Body of pancreas (tissue), 4 donors: ENCODE results near the gene DENND1A. TPM values are rescaled to one million over a fixed set of nuclear protein-coding genes. Genes with fewer than 3 reads are reported as not detected.
"Not testable (repeated sequence)": the region's sequence is repeated elsewhere in the genome, so short reads cannot be mapped to it uniquely, and the experiment has no call there.

Experiments
- ATAC-seq: fragments of 150-250 bp; one replicate; pipeline ENCODE4 v1.9.1; 2016
- DNase-seq, 4 donors: peaks; one replicate each; pipeline ENCODE4 v3.0.0-alpha.2; 2019
- H3K27ac ChIP-seq, 4 donors: fragments of 200-600 bp; sonication (generic); 1 replicate in 3 of 4; 2 replicates in 1 of 4; pipeline versions ENCODE4 v1.5.1 to v1.6.1; 2016 to 2019; ENCODE audit warnings: mild to moderate bottlenecking in 1 of 4, mixed read lengths in 1 of 4, moderate library complexity in 1 of 4
- H3K27me3 ChIP-seq, 2 donors: fragments of 200-600 bp; sonication (generic); one replicate each; pipeline ENCODE4 v1.6.0; 2016; ENCODE audit warnings: mild to moderate bottlenecking in 1 of 2
- H3K36me3 ChIP-seq, 2 donors: fragments of 200-600 bp; sonication (generic); replicated peaks in 1 of 2; 2 replicates each; pipeline ENCODE4 v1.5.1; 2016; ENCODE audit warnings: low read depth in 2 of 2; ENCODE audit not compliant: insufficient read depth in 1 of 2
- H3K4me1 ChIP-seq: fragments of 200-600 bp; sonication (generic); one replicate; pipeline ENCODE4 v1.6.0; 2016
- H3K4me3 ChIP-seq, 2 donors: fragments of 200-600 bp; sonication (generic); 1 replicate in 1 of 2; 2 replicates in 1 of 2; pipeline ENCODE4 v1.5.1; 2016 to 2019
- H3K9me3 ChIP-seq, 3 donors: fragments of 200-600 bp; sonication (generic); 1 replicate in 2 of 3; 2 replicates in 1 of 3; pipeline ENCODE4 v1.5.1; 2016
- POLR2A ChIP-seq, 3 donors: fragments of 450-650 bp; IDR thresholded peaks; one replicate each; pipeline ENCODE4 v1.6.1; 2016; ENCODE audit warnings: antibody characterized with exemption in 3 of 3, mild to moderate bottlenecking in 2 of 3
- WGBS, 2 donors: methylation state at CpG; one replicate each; pipeline ENCODE4 v1.1.5; 2017; 5-methylcytosine and 5-hydroxymethylcytosine counted together
- intact Hi-C: fragments of 100-400 bp; cut with DNase I; formaldehyde crosslinking; loops from one replicate; pipeline ENCODE4 v1.15.1; 2023
- total RNA-seq, 2 donors: library from RNA; depleted of rRNA; stranded (reverse); fragments of >200 nt; gene quantifications; one replicate each; pipeline ENCODE4 v1.1.0, GENCODE V29; 2016
- TF ChIP-seq, protein P1 (sequence below), 7 experiments: fragments of 450-650 bp in 4 of 7; fragments of 200-600 bp in 3 of 7; sonication (generic) in 3 of 7; IDR thresholded peaks; one replicate each; pipeline ENCODE4 v1.5.1; 2016 to 2019; ENCODE audit warnings: antibody characterized with exemption in 7 of 7

Gene DENND1A
- total RNA-seq, 2 donors from 2014 or later: 7.6 to 8.6 TPM

DNA sequence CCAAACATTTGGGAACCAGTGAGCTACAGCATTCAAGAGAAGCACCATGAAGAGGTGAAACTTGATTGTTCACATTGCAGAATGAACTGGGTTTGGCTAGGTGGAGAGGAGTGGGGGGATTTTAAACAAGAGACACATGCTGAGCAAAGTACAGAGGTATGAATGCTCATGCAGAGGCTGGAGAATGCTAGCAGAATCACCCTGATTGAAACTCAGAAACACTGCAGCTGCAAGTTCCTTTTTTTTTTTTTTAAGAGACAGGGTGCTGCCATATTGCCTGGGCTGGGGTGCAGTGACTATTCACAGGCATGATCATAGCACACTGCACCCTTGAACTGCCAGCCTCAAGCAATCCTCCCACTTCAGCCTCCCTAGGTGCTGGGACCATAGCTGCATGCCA, 35.1 kb downstream of the DENND1A start:
- DNase-seq (no peak), ATAC-seq (no peak)
- no peak overlapping the region for H3K4me3 ChIP-seq
- no peak overlapping the region for H3K27ac ChIP-seq
- no peaks in the 10 kb centered on the region for H3K36me3 ChIP-seq
- no peaks in the 10 kb centered on the region for H3K27me3 ChIP-seq
- H3K9me3 ChIP-seq: no peaks in the 10 kb centered on the region
- no peaks in the 10 kb centered on the region for H3K4me1 ChIP-seq
- intact Hi-C loops: no loop called here
- TF ChIP-seq, protein P1, sequence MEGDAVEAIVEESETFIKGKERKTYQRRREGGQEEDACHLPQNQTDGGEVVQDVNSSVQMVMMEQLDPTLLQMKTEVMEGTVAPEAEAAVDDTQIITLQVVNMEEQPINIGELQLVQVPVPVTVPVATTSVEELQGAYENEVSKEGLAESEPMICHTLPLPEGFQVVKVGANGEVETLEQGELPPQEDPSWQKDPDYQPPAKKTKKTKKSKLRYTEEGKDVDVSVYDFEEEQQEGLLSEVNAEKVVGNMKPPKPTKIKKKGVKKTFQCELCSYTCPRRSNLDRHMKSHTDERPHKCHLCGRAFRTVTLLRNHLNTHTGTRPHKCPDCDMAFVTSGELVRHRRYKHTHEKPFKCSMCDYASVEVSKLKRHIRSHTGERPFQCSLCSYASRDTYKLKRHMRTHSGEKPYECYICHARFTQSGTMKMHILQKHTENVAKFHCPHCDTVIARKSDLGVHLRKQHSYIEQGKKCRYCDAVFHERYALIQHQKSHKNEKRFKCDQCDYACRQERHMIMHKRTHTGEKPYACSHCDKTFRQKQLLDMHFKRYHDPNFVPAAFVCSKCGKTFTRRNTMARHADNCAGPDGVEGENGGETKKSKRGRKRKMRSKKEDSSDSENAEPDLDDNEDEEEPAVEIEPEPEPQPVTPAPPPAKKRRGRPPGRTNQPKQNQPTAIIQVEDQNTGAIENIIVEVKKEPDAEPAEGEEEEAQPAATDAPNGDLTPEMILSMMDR (IDR thresholded peaks at IDR 0.05): no peak
- no peak for TF ChIP-seq POLR2A (IDR thresholded peaks at IDR 0.05)

DNA sequence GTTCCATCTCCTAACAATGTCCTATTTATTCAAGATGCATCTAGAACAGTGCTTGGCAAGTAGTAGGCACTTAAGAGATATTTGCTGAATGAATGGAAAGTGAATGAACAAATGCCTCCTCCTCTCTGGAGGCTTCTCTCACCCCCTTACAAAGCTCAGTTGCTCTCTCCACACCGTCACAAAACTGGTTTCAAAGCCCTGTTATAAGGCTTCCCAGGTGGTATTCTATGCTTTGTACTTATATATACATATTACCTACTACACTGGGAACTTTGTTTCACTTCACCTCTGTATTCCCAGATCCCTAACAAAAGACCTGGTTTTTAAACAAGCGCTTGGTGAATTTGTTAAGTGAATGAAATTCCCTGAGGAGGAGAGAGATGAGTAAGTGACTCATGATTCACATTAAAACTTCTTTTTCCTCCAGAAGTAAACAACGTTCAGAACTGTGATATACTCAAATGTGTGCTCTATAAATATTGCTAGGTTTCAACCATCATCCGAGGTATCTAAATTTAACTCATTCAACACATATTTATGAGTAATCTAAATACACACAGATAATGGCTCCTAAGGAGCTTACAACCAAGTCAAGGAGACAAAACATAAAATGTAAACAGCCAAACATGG, 36.0 kb downstream of the DENND1A start:
- TF ChIP-seq, protein P1 (IDR thresholded peaks at IDR 0.05): no peak
- TF ChIP-seq POLR2A (IDR thresholded peaks at IDR 0.05): no peak
- intact Hi-C loops: no loop called here
- Histone ChIP-seq H3K4me3 (no peak overlapping the region), H3K36me3 (no peaks in the 10 kb centered on the region), H3K9me3 (no peaks in the 10 kb centered on the region), H3K4me1 (no peaks in the 10 kb centered on the region), H3K27ac (no peak overlapping the region), H3K27me3 (no peaks in the 10 kb centered on the region)
- no peak for ATAC-seq
- DNase-seq: no peak
- WGBS, 2 donors: 71 to 81% methylated on average over 4 of the region's 4 CpGs

DNA sequence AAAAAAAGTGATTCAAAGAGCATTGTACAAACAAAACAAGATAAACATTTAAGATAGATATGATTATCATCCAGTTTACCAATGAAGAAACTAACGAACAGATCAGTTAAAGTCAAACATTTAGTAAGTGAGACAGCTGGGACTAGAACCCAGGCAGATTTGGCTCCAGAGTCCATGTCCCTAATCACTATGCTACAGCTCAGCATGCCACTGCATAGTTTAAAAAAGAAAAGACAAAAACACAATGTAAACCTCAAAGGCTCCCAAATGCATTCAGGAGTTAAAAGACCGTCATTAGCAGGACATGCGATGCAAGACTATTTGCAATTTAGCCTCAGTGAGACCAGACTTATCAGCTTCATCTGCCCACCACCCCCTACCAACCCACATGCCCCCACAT, 36.8 kb downstream of the DENND1A start:
- no peak for ATAC-seq
- no peak for DNase-seq
- intact Hi-C loops: no loop called here
- no peaks in the 10 kb centered on the region for H3K4me1 ChIP-seq
- TF ChIP-seq, protein P1 (IDR thresholded peaks at IDR 0.05): no peak
- TF ChIP-seq POLR2A (IDR thresholded peaks at IDR 0.05): no peak
- H3K27ac ChIP-seq: no peak overlapping the region
- 78 to 81% methylated on average over 3 of the region's 3 CpGs for WGBS, 2 donors
- H3K36me3 ChIP-seq: no peaks in the 10 kb centered on the region
- H3K27me3 ChIP-seq: no peaks in the 10 kb centered on the region
- no peak overlapping the region for H3K4me3 ChIP-seq
- no peaks in the 10 kb centered on the region for H3K9me3 ChIP-seq

DNA sequence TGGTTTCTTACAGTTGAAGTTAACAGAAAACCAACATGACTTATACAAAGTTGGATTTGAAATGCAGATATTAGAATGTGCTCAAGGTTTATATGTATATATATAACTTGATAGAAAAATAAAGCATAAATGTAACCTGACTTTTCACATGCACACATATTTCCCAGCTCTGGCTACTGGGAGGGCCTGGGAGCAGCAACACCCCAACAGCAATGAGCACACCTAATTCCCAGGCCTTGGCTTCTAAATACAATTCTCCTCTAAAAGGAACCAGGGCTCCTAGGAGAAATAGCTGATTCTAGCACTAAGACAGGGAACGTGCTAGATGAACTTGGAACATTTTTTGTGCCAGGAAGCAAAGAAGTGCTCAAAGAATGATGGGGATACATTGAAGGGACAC, 42.1 kb downstream of the DENND1A start:
- 86 to 96% methylated on average over 1 of the region's 1 CpG for WGBS, 2 donors
- intact Hi-C loops: no loop called here
- no peaks in the 10 kb centered on the region for H3K27me3 ChIP-seq
- H3K27ac ChIP-seq: no peak overlapping the region
- no peaks in the 10 kb centered on the region for H3K36me3 ChIP-seq
- H3K4me3 ChIP-seq: no peak overlapping the region
- no peak for TF ChIP-seq POLR2A (IDR thresholded peaks at IDR 0.05)
- TF ChIP-seq, protein P1 (IDR thresholded peaks at IDR 0.05): no peak
- DNase-seq (no peak), ATAC-seq (no peak)
- H3K9me3 ChIP-seq: no peaks in the 10 kb centered on the region
- H3K4me1 ChIP-seq: no peaks in the 10 kb centered on the region

DNA sequence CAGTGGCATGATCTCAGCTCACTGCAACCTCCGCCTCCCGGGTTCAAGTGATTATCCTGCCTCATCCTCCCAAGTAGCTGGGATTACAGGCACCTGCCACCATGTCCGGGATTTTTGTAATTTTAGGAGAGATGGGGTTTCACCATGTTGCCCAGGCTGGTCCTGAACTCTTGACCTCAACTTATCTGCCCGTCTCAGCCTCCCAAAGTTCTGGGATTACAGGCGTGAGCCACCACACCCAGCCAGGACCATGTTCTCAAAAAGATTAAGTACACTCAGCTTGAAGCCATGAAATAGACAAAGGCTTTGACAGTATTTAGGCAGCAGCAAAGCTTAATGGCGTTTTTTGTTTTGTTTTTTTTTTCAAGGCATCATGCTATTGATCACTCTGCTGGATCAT, 44.1 kb downstream of the DENND1A start:
- 89 to 94% methylated on average over 6 of the region's 6 CpGs for WGBS, 2 donors
- DNase-seq, H3K36me3 ChIP-seq, intact Hi-C loops, H3K4me1 ChIP-seq, H3K27me3 ChIP-seq, ATAC-seq, H3K4me3 ChIP-seq, H3K9me3 ChIP-seq, H3K27ac ChIP-seq: not testable (repeated sequence)
